Osteoblast (primary cell): ENCODE measurements around the gene FAM161B. TPM values are rescaled to one million over a fixed set of nuclear protein-coding genes. Genes with fewer than 3 reads are reported as not detected.
A peak's percentile ranks its signal among the peaks of the same experiment; 100 is the strongest.

Experiments used
- DNase-seq: peaks from one replicate; pipeline ENCODE4 v3.0.0; 2011; ENCODE audit warnings: low spot score, mixed read lengths; ENCODE audit not compliant: insufficient read length; ENCODE audit errors: missing footprints
- H2AFZ ChIP-seq: 2 replicates; pipeline ENCODE4 v1.6.0; 2011; ENCODE audit warnings: mild to moderate bottlenecking, low read length
- H3K27ac ChIP-seq: 2 replicates; pipeline ENCODE4 v1.5.1; 2011; ENCODE audit warnings: mild to moderate bottlenecking, low read depth, low read length, moderate library complexity
- H3K27me3 ChIP-seq: 2 replicates; pipeline ENCODE4 v1.6.0; 2012; ENCODE audit warnings: mild to moderate bottlenecking, control low read depth, inconsistent platforms, low read length, moderate library complexity; ENCODE audit not compliant: insufficient read depth
- H3K36me3 ChIP-seq: 2 replicates; pipeline ENCODE4 v1.5.1; 2011; ENCODE audit warnings: mild to moderate bottlenecking, low read length, control low read depth, moderate library complexity; ENCODE audit not compliant: insufficient read depth
- H3K4me1 ChIP-seq: 2 replicates; pipeline ENCODE4 v1.5.1; 2011; ENCODE audit warnings: mild to moderate bottlenecking, low read length, control low read depth, moderate library complexity; ENCODE audit not compliant: insufficient read depth
- H3K4me2 ChIP-seq: 2 replicates; pipeline ENCODE4 v1.6.0; 2011; ENCODE audit warnings: mild to moderate bottlenecking, low read length; ENCODE audit not compliant: insufficient read depth
- H3K4me3 ChIP-seq: fragments of 200-600 bp; sonication (generic); 3 replicates; pipeline ENCODE4 v1.5.1; 2012; ENCODE audit warnings: mild to moderate bottlenecking, low read length, inconsistent platforms; ENCODE audit not compliant: insufficient read depth
- H3K79me2 ChIP-seq: 2 replicates; pipeline ENCODE4 v1.6.0; 2012; ENCODE audit warnings: mild to moderate bottlenecking, low read length, control low read depth, inconsistent platforms; ENCODE audit not compliant: insufficient read depth
- H3K9me3 ChIP-seq: 2 replicates; pipeline ENCODE4 v1.5.1; 2011; ENCODE audit warnings: low read depth, low read length, control low read depth
- H4K20me1 ChIP-seq: 2 replicates; pipeline ENCODE4 v1.6.0; 2012; ENCODE audit warnings: mild to moderate bottlenecking, low read length, control low read depth; ENCODE audit not compliant: insufficient read depth
- small RNA-seq: library from RNA; depleted of rRNA; stranded (forward); fragments of <200 nt; gene quantifications from one replicate; pipeline ENCODE3, GENCODE V24; 2012
- total RNA-seq: library from RNA; depleted of rRNA; stranded (reverse); fragments of >200 nt; gene quantifications from 2 replicates; pipeline ENCODE4 v1.2.3, GENCODE V29; 2012
- TF ChIP-seq, protein P1 (sequence below): IDR thresholded peaks from 2 replicates; pipeline ENCODE4 v1.5.1; 2011; ENCODE audit warnings: mild to moderate bottlenecking, low read depth, low read length, moderate library complexity; ENCODE audit errors: extremely low read depth

FAM161B gene
- total RNA-seq, 1 donor, result 5.1 TPM

DNA sequence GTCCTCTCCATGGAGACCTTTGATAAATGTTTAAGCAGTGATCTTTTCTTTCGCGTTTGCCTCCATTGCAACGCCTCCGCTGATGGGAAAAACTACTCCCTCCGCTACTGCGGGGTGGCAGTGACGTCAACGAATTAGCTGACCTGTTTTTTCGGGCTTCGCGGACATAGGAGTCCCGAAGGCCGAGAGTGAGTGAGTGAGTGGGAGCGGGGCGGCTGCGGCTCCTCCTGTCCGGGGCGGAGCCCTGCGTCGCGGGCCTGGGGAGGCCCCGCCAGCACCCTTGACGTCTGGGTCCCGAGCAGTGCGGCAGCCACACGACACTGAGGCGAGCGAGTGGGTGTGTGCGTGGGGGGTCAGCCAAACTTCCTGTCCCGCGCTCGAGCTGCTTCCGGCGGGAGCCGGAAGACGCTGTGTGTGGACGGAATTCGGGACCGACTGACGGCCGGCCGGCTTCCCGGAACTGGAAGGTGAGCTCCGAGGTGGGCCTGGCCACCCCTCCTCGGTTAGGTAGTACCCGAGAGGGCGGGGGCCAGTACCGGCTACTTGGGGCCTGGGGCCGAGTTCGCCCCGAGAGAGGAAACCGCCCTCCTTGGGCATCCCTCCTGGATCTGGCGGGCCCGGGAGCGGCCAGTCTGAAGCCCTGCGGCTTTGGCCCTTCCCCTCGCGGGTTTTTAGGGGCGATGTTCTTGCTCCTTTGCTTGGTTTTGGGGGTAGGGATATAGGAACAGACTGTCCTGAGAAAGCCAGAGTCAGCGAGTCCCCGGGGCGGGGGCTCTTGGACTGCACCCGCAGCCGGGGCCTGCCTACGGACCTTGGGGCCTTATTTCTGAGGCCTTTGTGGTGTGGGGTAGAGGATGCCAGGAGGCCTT is 63.2 kb downstream of the FAM161B start, which contains the start of gene ZNF410:
TSS of gene ZNF410 (plus strand) at position 411 of the 869 bp plus-strand sequence. CDS start 5,317 bp downstream, outside the sequence.
- Histone ChIP-seq H3K36me3 (peaks cover under 1% of the 10 kb centered on the region), H3K27ac (peak within 1 kb of the TSS; percentile 100), H3K4me2 (peak within 1 kb of the TSS; percentile 95), H3K4me3 (peak within 1 kb of the TSS; percentile 85), H3K79me2 (peaks cover 64% of the 10 kb centered on the region), H2AFZ (peak within 1 kb of the TSS; percentile 88), H3K4me1 (peaks cover 24% of the 10 kb centered on the region), H4K20me1 (peaks cover 25% of the 10 kb centered on the region), H3K9me3 (no peaks in the 10 kb centered on the region), H3K27me3 (no peaks in the 10 kb centered on the region)
- DNase-seq, result peak; percentile 96
- TF ChIP-seq, protein P1, sequence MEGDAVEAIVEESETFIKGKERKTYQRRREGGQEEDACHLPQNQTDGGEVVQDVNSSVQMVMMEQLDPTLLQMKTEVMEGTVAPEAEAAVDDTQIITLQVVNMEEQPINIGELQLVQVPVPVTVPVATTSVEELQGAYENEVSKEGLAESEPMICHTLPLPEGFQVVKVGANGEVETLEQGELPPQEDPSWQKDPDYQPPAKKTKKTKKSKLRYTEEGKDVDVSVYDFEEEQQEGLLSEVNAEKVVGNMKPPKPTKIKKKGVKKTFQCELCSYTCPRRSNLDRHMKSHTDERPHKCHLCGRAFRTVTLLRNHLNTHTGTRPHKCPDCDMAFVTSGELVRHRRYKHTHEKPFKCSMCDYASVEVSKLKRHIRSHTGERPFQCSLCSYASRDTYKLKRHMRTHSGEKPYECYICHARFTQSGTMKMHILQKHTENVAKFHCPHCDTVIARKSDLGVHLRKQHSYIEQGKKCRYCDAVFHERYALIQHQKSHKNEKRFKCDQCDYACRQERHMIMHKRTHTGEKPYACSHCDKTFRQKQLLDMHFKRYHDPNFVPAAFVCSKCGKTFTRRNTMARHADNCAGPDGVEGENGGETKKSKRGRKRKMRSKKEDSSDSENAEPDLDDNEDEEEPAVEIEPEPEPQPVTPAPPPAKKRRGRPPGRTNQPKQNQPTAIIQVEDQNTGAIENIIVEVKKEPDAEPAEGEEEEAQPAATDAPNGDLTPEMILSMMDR, result no peak

DNA sequence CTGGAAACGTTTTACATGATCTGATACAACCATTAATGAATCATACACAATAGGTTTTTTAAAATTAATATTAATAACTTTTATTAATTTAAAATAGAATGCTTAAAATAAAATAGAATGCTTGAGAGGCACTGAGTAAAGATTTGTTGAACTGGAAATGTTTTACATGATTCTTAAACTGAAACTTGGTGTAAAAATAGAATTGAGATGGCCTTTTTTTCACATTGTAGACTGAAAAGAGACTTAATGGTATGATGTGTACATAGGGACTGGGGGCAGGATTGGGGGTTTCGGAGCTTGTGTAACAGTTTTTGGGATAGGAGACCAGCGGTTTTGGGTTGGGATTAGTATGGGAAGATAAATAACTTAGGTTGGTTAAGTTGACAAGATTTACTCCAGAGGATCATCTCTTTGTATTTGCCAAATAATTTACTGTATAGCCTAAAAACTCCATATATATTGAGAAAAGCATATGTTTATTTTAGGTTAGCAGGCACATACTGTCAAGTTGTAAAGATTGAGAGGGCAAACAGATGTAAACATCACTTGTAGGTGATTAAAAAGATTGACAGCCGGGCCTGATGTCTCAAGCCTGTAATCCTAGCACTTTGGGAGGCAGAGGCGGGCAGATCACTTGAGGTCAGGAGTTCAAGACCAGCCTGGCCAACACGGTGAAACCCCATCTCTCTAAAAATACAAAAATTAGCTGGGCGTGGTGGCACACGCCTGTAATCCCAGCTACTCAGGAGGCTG is 65.3 kb downstream of the FAM161B start:
- Histone ChIP-seq H3K4me3 (no peak overlapping the region), H3K27ac (peak overlapping the region; percentile 19), H3K79me2 (peaks cover 44% of the 10 kb centered on the region), H3K4me2 (no peak overlapping the region), H3K36me3 (no peaks in the 10 kb centered on the region), H3K27me3 (no peaks in the 10 kb centered on the region), H2AFZ (no peak overlapping the region), H3K4me1 (peaks cover 24% of the 10 kb centered on the region), H4K20me1 (peaks cover 20% of the 10 kb centered on the region), H3K9me3 (no peaks in the 10 kb centered on the region)
- no peak for DNase-seq
- TF ChIP-seq, protein P1, result no peak

Small RNAs within 50 kb of the gene (small RNA-seq; reads per million reads assigned to genes)
- not detected for gene RF00019

Other genes starting within 250 kb of the FAM161B start
- 40.1 and 40.2 TPM in 2 replicates for gene PNMA1, start 235.7 kb downstream of the FAM161B start, total RNA-seq
- 6.5 and 7.2 TPM in 2 replicates for gene PTGR2, start 98.3 kb downstream of the FAM161B start, total RNA-seq
- gene ZNF410, start 63.2 kb downstream of the FAM161B start, total RNA-seq, result 83.2 and 83.4 TPM in 2 replicates
- 23.0 and 23.5 TPM in 2 replicates for gene COQ6, start 208 bp upstream of the FAM161B start, total RNA-seq
- gene ENTPD5, start 69.2 kb upstream of the FAM161B start, total RNA-seq, result 10.1 and 12.7 TPM in 2 replicates
- 14.1 and 15.9 TPM in 2 replicates for gene BBOF1, start 69.3 kb upstream of the FAM161B start, total RNA-seq
- gene ALDH6A1, start 134.4 kb upstream of the FAM161B start, total RNA-seq, result 30.1 and 31.5 TPM in 2 replicates
- 6.9 and 7.4 TPM in 2 replicates for gene LIN52, start 134.9 kb upstream of the FAM161B start, total RNA-seq